ENCODE measurements around the gene JTB. TPM values are rescaled to one million over a fixed set of nuclear protein-coding genes. Genes with fewer than 3 reads are reported as not detected.

JTB gene
- total RNA-seq, 6 experiments from 2014 or later: 55.8 to 169 (median 90.9) TPM

GRCh38 chr1:153934746-153935145, 42.7 kb downstream of the JTB start:
- DNase-seq (peak in 1 of 3 donors; percentile 35), ATAC-seq (no peak)
- 79% methylated on average over 5 of the region's 9 CpGs for WGBS (ENCODE audit: insufficient coverage, low coverage, low lambda C conversion rate, missing lambda C conversion rate)
- no peak overlapping the region for H3K27ac ChIP-seq
- no peaks in the 10 kb centered on the region for H3K9me3 ChIP-seq
- H3K36me3 ChIP-seq: peaks cover 5 to 61% (median 24%) of the 10 kb centered on the region in 4 donors
- H3K4me3 ChIP-seq: no peak overlapping the region
- no peaks in the 10 kb centered on the region for H3K27me3 ChIP-seq
- no peaks in the 10 kb centered on the region for H3K4me1 ChIP-seq
- intact Hi-C loops (cut with DNase I): no loop called here
- TF ChIP-seq CTCF (IDR thresholded peaks at IDR 0.05) (no peak), POLR2A (IDR thresholded peaks at IDR 0.05) (no peak)

- H3K9me3 ChIP-seq: no peaks in the 10 kb centered on the region
- no peaks in the 10 kb centered on the region for H3K27me3 ChIP-seq
- peaks cover 5 to 60% (median 24%) of the 10 kb centered on the region in 4 donors for H3K36me3 ChIP-seq
- no CpG with 5 or more reads among the region's 11 CpGs for WGBS (ENCODE audit: insufficient coverage, low coverage, low lambda C conversion rate, missing lambda C conversion rate)
- intact Hi-C loops (cut with DNase I): no loop called here
- no peak for TF ChIP-seq CTCF (IDR thresholded peaks at IDR 0.05)
- no peak for TF ChIP-seq POLR2A (IDR thresholded peaks at IDR 0.05)
- H3K4me1 ChIP-seq: no peaks in the 10 kb centered on the region
- DNase-seq: peak in 1 of 3 donors; percentile 12
- H3K4me3 ChIP-seq: no peak overlapping the region
- no peak for ATAC-seq
- no peak overlapping the region for H3K27ac ChIP-seq
These were observed 43.5 kb downstream of the JTB start for GRCh38 chr1:153933955-153934354.

DNA sequence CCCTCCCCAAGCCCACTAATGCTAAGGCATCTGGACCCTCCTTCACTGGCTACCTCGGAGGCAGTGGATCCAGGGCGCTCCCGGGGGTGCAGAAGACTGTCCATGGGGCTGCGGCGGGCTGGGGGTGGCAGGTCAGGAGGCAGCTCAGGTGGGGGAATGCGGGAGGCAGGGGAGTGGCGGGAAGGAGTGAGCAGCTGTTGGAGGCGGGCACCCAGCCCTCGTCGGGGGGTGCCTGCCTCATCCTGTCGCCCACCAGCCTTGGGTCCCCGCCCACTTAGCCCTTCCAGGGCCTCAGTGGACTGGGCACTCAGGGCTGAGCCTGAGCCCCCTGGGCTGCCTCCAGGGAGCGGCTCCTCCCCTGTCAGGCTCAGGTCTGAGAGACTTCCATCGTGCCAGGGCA, 44.0 kb downstream of the JTB start:
- no peak overlapping the region for H3K4me3 ChIP-seq
- no peak for TF ChIP-seq CTCF (IDR thresholded peaks at IDR 0.05)
- TF ChIP-seq POLR2A (IDR thresholded peaks at IDR 0.05): no peak
- ATAC-seq (no peak), DNase-seq (peak in 1 of 3 donors; percentile 46)
- no peaks in the 10 kb centered on the region for H3K4me1 ChIP-seq
- H3K27ac ChIP-seq: no peak overlapping the region
- H3K27me3 ChIP-seq: no peaks in the 10 kb centered on the region
- no peaks in the 10 kb centered on the region for H3K9me3 ChIP-seq
- WGBS (ENCODE audit: insufficient coverage, low coverage, low lambda C conversion rate, missing lambda C conversion rate): 100% methylated on average over 2 of the region's 14 CpGs
- intact Hi-C loops (cut with DNase I): no loop called here
- H3K36me3 ChIP-seq: peaks cover 5 to 60% (median 24%) of the 10 kb centered on the region in 4 donors

DNA sequence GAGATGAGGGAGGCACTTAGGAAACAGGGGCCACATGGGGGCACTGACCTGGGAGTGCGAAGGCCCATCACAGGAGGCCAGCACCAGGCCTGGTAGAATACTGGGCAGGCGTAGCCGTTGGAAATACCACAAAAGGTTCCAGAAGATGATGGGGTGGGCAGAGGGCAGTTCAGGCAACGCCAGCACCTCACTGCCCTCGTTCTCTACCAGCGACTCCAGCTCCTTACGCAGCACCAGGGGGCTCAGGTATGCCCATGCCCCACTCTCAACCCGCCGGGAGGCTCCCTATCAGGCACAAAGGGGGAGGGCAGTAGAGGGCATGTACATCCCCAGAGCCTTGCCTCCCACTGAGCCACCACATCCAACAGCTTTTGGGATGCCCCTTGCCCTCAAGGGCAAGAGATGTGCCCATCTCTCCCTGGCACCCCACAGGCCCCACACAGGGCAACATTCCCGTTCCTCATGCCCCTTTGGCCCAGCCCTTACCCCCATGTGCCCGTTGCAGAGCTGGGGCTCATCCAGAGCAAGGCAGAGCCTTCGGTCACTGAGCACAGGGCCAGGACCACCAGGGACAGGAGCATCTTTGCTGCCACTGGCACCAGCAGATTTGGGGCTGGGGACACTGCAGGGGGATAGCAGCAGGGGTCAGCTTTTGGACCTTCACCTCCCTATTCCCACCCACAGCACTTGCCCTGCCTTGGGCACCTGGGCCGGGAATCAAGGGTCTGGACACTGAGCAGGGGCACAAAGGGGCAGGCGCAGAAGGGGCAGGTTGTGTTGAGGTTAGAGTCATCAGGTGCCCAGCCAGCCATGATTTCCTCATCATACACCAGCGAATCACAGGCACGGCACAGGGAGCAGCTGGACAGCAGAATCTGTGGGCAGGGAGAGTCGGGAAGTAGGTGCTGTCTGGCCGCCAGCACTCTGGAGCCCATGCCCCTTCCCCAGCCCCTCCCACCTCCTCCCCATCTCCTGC, 45.0 kb downstream of the JTB start:
- intact Hi-C loops (cut with DNase I): no loop called here
- ATAC-seq: no peak

More for the DNA sequence above, 45.0 kb downstream of the JTB start:
- Histone ChIP-seq H3K4me1 (no peaks in the 10 kb centered on the region), H3K27me3 (no peaks in the 10 kb centered on the region), H3K27ac (no peak overlapping the region), H3K36me3 (peaks cover 5 to 54% (median 21%) of the 10 kb centered on the region in 4 donors), H3K9me3 (no peaks in the 10 kb centered on the region), H3K4me3 (no peak overlapping the region)
- WGBS (ENCODE audit: insufficient coverage, low coverage, low lambda C conversion rate, missing lambda C conversion rate): 100% methylated on average over 3 of the region's 18 CpGs
- peak in 1 of 3 donors; percentile 41 for DNase-seq
- no peak for TF ChIP-seq POLR2A (IDR thresholded peaks at IDR 0.05)
- TF ChIP-seq CTCF (IDR thresholded peaks at IDR 0.05): no peak
